Mesodermal cell (in vitro differentiated cells): ENCODE data around the gene TFDP1.

ENCODE experiments used
- H3K27ac ChIP-seq: 2 replicates; pipeline ENCODE4 v1.7.0; 2013; ENCODE audit warnings: mild to moderate bottlenecking, low read depth, low read length, moderate library complexity; ENCODE audit not compliant: severe bottlenecking
- H3K36me3 ChIP-seq: 2 replicates; pipeline ENCODE4 v1.7.1; 2013; ENCODE audit warnings: mild to moderate bottlenecking, low read length, moderate library complexity; ENCODE audit not compliant: control insufficient read depth, insufficient read depth
- H3K4me1 ChIP-seq: one replicate; pipeline ENCODE4 v1.7.1; 2013; ENCODE audit warnings: mild to moderate bottlenecking, low read length; ENCODE audit not compliant: insufficient read depth, control insufficient read depth, poor library complexity, severe bottlenecking
- H3K4me3 ChIP-seq: 2 replicates; pipeline ENCODE4 v1.7.0; 2013; ENCODE audit warnings: low read length, control low read depth, mild to moderate bottlenecking; ENCODE audit not compliant: insufficient read depth, poor library complexity, severe bottlenecking; ENCODE audit errors: extremely low read depth
- H3K9me3 ChIP-seq: 2 replicates; pipeline ENCODE4 v1.7.1; 2013; ENCODE audit warnings: mild to moderate bottlenecking, low read length, moderate library complexity; ENCODE audit not compliant: control insufficient read depth
- WGBS, 2 experiments: methylation state at CpG; one replicate each; pipeline ENCODE4 v1.1.5; 2013; ENCODE audit warnings: missing lambda C conversion rate in 2 of 2; ENCODE audit not compliant: insufficient coverage in 2 of 2; 5-methylcytosine and 5-hydroxymethylcytosine counted together

TFDP1 gene

DNA sequence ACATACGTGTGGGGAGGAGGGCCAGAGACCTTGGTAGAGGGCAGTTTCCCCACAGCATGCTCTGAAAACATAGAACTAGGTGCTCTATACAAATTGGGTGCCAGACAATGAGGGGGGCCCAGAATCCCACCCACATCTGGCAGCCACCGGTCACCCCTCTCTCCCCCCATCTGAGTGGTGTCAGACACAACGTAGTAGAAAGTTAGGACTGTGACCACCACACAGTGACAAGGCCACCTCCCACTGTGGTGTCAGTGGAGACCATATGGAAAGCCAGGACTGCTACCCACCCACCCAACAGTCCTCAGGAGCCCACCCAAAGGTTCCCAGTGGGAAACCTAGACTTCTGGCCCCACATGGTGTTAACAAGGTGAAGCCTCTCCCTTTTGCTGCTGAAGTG is 75.5 kb downstream of the TFDP1 start:
- Histone ChIP-seq H3K27ac (no peak overlapping the region), H3K4me3 (no peak overlapping the region), H3K4me1 (no peaks in the 10 kb centered on the region), H3K9me3 (no peaks in the 10 kb centered on the region), H3K36me3 (no peaks in the 10 kb centered on the region)
- 75 to 83% methylated on average over 3 of the region's 3 CpGs for WGBS, 2 experiments

DNA sequence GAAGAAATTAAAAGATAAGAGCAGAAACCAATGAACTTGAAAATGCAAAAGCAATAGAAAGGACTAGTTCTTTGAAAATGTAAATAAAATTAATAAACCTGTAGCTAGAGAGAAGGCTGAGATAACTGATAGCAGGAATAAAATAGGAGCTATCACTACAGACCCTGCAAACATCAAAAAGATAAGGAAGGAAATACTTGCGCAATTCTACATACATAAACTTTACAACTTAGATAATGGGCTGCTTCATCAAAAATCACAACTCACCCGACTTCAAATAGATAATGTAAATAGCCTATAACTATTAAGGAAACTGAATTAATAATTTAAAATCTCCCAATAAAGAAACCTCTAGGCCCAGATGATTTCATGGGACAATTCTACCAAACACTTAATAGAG is 77.0 kb downstream of the TFDP1 start:
- no peaks in the 10 kb centered on the region for H3K4me1 ChIP-seq
- no peak overlapping the region for H3K27ac ChIP-seq
- no peaks in the 10 kb centered on the region for H3K9me3 ChIP-seq
- 100% methylated on average over 1 of the region's 2 CpGs; no CpG with 5 or more reads in 1 of the 2 experiments for WGBS, 2 experiments
- H3K4me3 ChIP-seq = no peak overlapping the region
- H3K36me3 ChIP-seq = no peaks in the 10 kb centered on the region

DNA sequence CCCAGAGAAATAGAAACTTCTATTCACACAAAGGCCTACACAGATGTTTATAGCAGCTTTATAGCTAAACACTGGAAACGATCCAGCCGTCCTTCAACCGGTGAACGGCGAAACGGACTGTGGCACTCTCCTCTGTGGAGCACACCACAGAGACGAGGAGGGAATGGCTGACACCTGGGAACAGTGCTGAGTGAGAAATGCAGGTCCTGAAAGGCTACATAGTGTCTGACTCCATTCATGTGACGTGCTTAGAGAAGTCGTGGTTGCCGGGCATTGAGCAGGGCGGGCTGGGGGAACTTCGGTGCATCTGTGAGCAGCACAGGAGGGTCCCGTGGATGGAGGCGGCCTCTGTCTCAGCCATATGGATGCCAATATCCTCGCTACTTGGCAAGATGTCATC is 79.4 kb downstream of the TFDP1 start:
- no peaks in the 10 kb centered on the region for H3K4me1 ChIP-seq
- no peak overlapping the region for H3K27ac ChIP-seq
- H3K4me3 ChIP-seq = no peak overlapping the region
- H3K9me3 ChIP-seq = no peaks in the 10 kb centered on the region
- H3K36me3 ChIP-seq = no peaks in the 10 kb centered on the region
- WGBS, 2 experiments = 91 to 92% methylated on average over 11 to 15 of the region's 15 CpGs

DNA sequence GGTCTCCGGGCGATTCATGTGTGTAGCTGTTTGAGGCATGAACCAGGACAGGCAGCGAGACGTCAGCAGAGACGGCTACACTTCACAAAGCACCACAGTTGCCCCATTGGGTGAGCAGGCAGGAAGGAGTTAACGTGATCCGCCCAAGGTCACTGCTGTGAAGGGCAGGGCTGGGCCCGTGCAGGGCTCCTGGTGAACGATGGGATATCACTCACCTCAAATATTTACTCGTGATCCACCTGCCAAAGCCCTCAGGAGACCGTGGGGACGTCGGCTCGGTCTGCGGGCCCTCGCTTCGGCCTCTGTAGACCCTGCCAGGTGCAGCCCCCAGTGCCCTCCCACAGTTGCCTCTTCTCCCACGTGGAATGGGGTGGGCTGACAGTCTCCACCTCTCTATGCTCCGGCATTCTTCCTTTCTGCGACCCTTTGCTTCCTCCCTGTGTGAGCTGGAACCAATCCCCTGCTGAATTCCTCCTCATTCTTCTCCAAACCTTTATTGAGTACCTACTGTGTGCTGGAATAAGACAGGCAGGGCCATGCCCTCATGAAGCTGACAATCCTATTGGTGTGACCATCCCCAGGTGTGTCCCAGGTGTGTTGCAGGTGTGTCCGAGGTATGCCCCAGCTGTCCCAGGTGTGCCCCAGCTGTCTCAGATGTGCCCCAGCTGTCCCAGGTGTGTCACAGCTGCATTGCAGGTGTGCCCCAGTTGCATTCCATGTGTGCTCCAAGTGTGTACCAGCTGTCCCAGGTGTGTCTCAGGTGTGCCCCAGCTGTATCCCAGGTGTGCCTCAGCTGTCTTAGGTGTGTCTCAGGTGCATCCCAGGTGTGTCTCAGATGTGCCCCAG is 80.4 kb downstream of the TFDP1 start:
- no peaks in the 10 kb centered on the region for H3K36me3 ChIP-seq
- no peaks in the 10 kb centered on the region for H3K9me3 ChIP-seq
- 71 to 80% methylated on average over 14 to 18 of the region's 21 CpGs for WGBS, 2 experiments
- no peak overlapping the region for H3K4me3 ChIP-seq
- H3K4me1 ChIP-seq = no peaks in the 10 kb centered on the region
- no peak overlapping the region for H3K27ac ChIP-seq

DNA sequence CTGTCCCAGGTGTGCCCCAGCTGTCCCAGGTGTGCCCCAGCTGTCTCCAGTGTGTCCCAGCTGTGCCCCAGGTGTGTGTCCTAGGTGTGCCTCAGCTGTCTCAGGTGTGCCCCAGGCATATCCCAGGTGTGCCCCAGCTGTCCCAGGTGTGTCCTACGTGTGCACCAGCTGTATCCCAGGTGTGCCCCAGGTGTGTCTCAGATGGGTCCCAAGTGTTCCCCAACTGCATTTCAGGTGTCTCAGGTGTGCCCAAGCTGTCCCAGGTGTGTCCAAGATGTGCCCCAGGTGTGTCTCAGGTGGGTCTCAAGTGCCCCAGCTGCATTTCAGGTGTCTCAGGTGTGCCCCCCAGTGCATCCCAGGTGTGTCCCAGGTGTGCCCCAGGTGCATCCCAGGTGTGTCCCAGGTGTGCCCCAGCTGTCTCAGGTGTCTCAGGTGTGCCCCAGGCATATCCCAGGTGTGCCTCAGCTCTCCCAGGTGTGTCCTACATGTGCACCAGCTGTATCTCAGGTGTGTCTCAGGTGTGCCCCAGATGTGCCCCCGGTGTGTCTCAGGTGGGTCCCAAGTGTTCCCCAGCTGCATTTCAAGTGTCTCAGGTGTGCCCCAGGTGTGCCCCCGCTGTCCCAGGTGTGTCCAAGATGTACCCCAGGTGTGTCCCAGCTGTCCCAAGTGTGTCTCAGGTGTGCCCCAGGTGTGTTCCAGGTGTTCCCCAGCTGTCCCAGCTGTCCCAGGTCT is 81.2 kb downstream of the TFDP1 start:
- Histone ChIP-seq H3K4me1 (no peaks in the 10 kb centered on the region), H3K4me3 (no peak overlapping the region), H3K27ac (no peak overlapping the region), H3K36me3 (no peaks in the 10 kb centered on the region), H3K9me3 (no peaks in the 10 kb centered on the region)
- WGBS, 2 experiments = 82 to 94% methylated on average over 3 of the region's 3 CpGs

DNA sequence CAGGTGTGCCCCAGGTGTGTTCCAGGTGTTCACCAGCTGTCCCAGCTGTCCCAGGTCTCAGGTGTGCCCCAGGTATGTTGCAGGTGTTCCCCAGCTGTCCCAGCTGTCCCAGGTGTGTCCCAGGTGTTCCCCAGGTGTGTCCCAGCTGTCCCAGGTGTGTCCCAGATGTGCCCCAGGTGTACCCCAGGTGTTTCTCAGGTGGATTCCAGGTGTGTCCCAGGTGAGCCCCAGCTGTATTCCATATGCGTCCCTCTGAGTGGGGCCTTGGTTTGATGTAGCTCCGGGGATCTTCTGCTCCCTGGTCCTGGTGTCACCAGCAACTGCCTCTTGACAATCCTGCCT is 81.7 kb downstream of the TFDP1 start:
- 100% methylated on average over 1 to 2 of the region's 2 CpGs for WGBS, 2 experiments
- Histone ChIP-seq H3K9me3 (no peaks in the 10 kb centered on the region), H3K36me3 (no peaks in the 10 kb centered on the region), H3K4me1 (no peaks in the 10 kb centered on the region), H3K4me3 (no peak overlapping the region), H3K27ac (no peak overlapping the region)

DNA sequence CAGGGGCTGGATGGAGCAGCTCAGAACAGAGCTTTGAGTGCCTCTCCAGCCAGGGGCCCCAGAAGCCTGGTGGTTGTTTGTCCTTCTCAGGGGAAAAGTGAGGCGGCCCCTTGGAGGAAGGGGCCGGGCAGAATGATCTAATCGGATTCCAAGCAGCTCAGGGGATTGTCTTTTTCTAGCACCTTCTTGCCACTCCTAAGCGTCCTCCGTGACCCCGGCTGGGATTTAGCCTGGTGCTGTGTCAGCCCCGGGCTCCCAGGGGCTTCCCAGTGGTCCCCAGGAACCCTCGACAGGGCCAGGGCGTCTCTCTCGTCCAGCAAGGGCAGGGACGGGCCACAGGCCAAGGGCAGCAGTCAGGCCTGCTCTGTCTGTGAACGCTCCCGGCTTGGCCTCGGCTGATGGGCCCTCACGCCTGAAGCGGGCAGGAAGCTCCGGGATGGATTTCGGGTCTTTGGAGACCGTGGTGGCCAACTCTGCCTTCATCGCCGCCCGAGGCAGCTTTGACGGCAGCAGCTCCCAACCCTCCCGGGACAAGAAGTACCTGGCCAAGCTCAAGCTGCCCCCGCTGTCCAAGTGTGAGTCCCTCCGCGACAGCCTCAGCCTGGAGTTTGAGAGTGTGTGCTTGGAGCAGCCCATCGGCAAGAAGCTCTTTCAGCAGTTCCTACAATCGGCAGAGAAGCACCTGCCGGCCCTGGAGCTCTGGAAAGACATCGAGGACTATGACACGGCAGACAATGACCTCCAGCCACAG is 82.6 kb downstream of the TFDP1 start, which contains the start of gene GRK1:
Gene GRK1, plus strand, starts transcription at position 269 of the 751 bp plus-strand sequence. Its CDS starts 168 bp downstream, at position 437.
- H3K36me3 ChIP-seq = no peaks in the 10 kb centered on the region
- H3K4me3 ChIP-seq = no peak within 1 kb of the TSS
- peaks cover 1% of the 10 kb centered on the region for H3K9me3 ChIP-seq
- H3K4me1 ChIP-seq = no peaks in the 10 kb centered on the region
- no peak within 1 kb of the TSS for H3K27ac ChIP-seq
- WGBS, 2 experiments = 87 to 90% methylated on average over 31 to 32 of the region's 32 CpGs

DNA sequence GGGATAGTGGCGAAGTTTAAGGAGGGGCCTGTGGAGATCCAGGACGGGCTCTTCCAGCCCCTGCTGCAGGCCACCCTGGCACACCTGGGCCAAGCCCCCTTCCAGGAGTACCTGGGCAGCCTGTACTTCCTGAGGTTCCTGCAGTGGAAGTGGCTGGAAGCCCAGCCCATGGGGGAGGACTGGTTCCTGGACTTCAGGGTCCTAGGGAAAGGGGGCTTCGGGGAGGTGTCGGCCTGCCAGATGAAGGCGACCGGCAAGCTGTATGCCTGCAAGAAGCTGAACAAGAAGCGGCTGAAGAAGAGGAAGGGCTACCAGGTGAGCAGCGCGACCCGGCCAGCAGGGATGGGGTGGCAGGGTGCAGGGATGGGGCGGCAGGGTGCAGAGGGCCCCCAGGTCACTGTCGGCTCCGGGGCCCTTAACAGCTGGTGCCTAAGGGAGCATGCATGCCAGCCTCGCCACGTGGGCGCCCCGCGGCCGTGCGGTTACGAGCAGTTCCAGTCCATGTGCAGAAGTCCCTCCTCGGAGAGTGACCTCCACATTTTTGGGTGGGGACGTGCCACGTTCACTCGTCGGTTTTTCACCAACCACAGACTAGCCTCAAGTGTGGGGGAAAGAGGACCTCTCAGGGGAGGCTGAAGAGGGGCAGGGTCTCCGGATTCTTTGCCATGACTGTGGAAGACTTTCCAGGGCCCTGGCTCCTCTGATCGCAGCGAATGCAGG is 83.4 kb downstream of the TFDP1 start:
- Histone ChIP-seq H3K36me3 (no peaks in the 10 kb centered on the region), H3K9me3 (peaks cover 3% of the 10 kb centered on the region), H3K4me1 (no peaks in the 10 kb centered on the region), H3K4me3 (no peak overlapping the region), H3K27ac (no peak overlapping the region)
- WGBS, 2 experiments = 93 to 95% methylated on average over 22 to 27 of the region's 29 CpGs

DNA sequence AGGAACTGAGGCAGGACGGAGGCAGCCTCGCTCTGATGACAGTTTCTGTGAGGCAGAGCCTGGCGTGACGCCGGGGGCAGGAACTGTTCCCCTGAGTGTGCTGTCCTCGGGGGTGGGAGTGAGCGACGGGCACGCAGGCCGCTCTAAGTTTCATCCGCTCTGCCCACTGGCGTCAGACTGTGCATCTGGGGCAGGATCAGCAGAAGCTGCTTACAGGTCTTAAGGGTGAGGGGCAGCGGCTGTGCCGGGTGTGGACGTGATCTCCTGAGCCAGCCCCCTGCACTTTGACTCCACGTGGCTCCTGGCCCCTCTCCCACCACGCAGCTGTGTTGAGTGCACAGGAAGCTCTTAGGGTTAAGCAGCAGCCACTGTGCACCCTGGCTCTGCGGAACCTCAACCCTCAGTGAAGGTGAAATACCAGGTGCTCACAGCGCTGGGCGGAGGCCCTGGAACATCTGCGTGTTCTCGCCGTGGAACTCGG is 84.0 kb downstream of the TFDP1 start:
- Histone ChIP-seq H3K36me3 (no peaks in the 10 kb centered on the region), H3K4me3 (no peak overlapping the region), H3K27ac (no peak overlapping the region), H3K9me3 (peaks cover 3% of the 10 kb centered on the region), H3K4me1 (no peaks in the 10 kb centered on the region)
- WGBS, 2 experiments = 90 to 91% methylated on average over 16 to 22 of the region's 24 CpGs

DNA sequence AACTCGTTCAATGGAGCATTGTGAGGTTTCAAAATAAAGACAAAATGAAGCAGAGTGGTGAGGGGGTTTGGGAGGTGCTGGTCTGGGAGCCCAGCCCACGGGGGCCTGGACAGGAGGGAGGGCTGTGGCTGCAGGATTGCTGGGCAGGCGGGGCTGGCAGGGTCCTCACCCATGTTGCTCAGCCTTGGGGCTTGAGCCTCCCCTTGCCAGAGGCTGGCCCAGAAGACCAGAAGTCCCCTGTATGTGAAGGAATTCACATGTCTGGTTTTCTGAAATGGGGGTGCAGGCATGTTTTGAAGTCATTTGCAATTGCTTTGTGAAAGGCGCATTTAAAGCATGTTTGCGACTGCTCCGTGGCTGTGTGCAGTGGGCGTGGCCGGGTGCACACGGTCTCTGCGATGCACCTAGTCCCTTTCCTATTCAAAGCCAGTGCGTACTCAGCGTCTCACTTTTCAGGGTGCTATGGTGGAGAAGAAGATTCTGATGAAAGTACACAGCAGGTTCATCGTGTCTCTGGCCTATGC is 84.7 kb downstream of the TFDP1 start:
- WGBS, 2 experiments = 86 to 90% methylated on average over 11 of the region's 13 CpGs
- no peak overlapping the region for H3K4me3 ChIP-seq
- H3K4me1 ChIP-seq = no peaks in the 10 kb centered on the region
- H3K9me3 ChIP-seq = peaks cover 3% of the 10 kb centered on the region
- H3K27ac ChIP-seq = no peak overlapping the region
- H3K36me3 ChIP-seq = no peaks in the 10 kb centered on the region
